Transverse colon (tissue), 4 donors: ENCODE data around the gene CHD8. TPM values are rescaled to one million over a fixed set of nuclear protein-coding genes. Genes with fewer than 3 reads are reported as not detected.

Source experiments
- DNase-seq: peaks from one replicate; pipeline ENCODE4 v3.0.0-alpha.2; 2019
- H3K27ac ChIP-seq, 4 donors: fragments of 200-600 bp; sonication (generic); 2 replicates each; pipeline ENCODE4 v1.5.1; 2016 to 2018; ENCODE audit warnings: inconsistent platforms in 4 of 4
- H3K27me3 ChIP-seq: fragments of 200-600 bp; sonication (generic); 2 replicates; pipeline ENCODE4 v1.5.1; 2017; ENCODE audit warnings: inconsistent platforms
- H3K36me3 ChIP-seq, 4 donors: fragments of 200-600 bp; sonication (generic); 2 replicates each; pipeline ENCODE4 v1.5.1; 2017 to 2019; ENCODE audit warnings: inconsistent platforms in 4 of 4
- H3K4me1 ChIP-seq, 4 donors: fragments of 200-600 bp; sonication (generic); 2 replicates each; pipeline ENCODE4 v1.5.1; 2017 to 2020; ENCODE audit warnings: inconsistent platforms in 4 of 4
- H3K4me3 ChIP-seq, 4 donors: fragments of 200-600 bp; sonication (generic); 1 replicate in 1 of 4; 2 replicates in 3 of 4; pipeline versions ENCODE4 v1.5.1 to v1.6.1; 2017 to 2019; ENCODE audit warnings: inconsistent platforms in 4 of 4
- H3K9me3 ChIP-seq, 2 donors: fragments of 200-600 bp; sonication (generic); 2 replicates each; pipeline ENCODE4 v1.5.1; 2017 to 2019; ENCODE audit warnings: inconsistent platforms in 2 of 2
- CTCF ChIP-seq, 5 experiments: fragments of 200-600 bp in 3 of 5; fragments of 450-650 bp in 2 of 5; sonication (generic) in 3 of 5; IDR thresholded peaks; 1 replicate in 2 of 5; 2 replicates in 3 of 5; pipeline ENCODE4 v1.5.1; 2016 to 2017; ENCODE audit warnings: antibody characterized with exemption in 5 of 5, inconsistent platforms in 3 of 5, mild to moderate bottlenecking in 2 of 5, moderate library complexity in 1 of 5
- EP300 ChIP-seq: sonication (generic); formaldehyde crosslinking; IDR thresholded peaks from one replicate; pipeline ENCODE4 v1.6.1; 2017; ENCODE audit warnings: antibody characterized with exemption, low read depth
- POLR2A ChIP-seq: fragments of 450-650 bp; IDR thresholded peaks from one replicate; pipeline ENCODE4 v1.6.1; 2016; ENCODE audit warnings: antibody characterized with exemption, mild to moderate bottlenecking, moderate library complexity
- POLR2AphosphoS5 ChIP-seq, 3 donors: sonication (generic); formaldehyde crosslinking; IDR thresholded peaks; one replicate each; pipeline ENCODE4 v1.6.1; 2016; ENCODE audit warnings: antibody characterized with exemption in 3 of 3
- WGBS, 2 donors: methylation state at CpG; one replicate each; pipeline ENCODE4 v1.1.5; 2018; ENCODE audit warnings: low coverage in 1 of 2; 5-methylcytosine and 5-hydroxymethylcytosine counted together
- in situ Hi-C, 4 donors: fragments of 200-750 bp; cut with MboI; loops; one replicate each; pipeline versions ENCODE4 v1.15.0 to v1.15.1; 2017; ENCODE audit warnings: low sequenced_read_pairs in 3 of 4, low pct_ligation_motif_present in 1 of 4, low pct_unique_long_range_greater_than_20kb in 1 of 4
- intact Hi-C: fragments of 100-400 bp; cut with DNase I; formaldehyde crosslinking; loops from one replicate; pipeline ENCODE4 v1.15.1; 2023; ENCODE audit warnings: low total_unique reads
- total RNA-seq, 4 donors: library from RNA; depleted of rRNA; stranded (reverse); fragments of >200 nt; gene quantifications; one replicate each; pipeline ENCODE4 v1.1.0, GENCODE V29; 2016

CHD8 gene
- total RNA-seq, 4 donors from 2014 or later: 46.2 to 59.7 (median 50.8) TPM

GRCh38 chr14:21440859-21441258 is 15.1 kb downstream of the CHD8 start:
- Histone ChIP-seq H3K4me1 (peaks cover 0 to 15% (median 13%) of the 10 kb centered on the region in 4 donors), H3K9me3 (no peaks in the 10 kb centered on the region), H3K27ac (no peak overlapping the region), H3K36me3 (no peaks in the 10 kb centered on the region), H3K4me3 (no peak overlapping the region), H3K27me3 (no peaks in the 10 kb centered on the region)
- DNase-seq: no peak
- no peak for TF ChIP-seq POLR2AphosphoS5 (IDR thresholded peaks at IDR 0.05)
- TF ChIP-seq EP300: no peak
- TF ChIP-seq POLR2A: no peak
- TF ChIP-seq CTCF (IDR thresholded peaks at IDR 0.05): no peak
- in situ Hi-C loops: no loop called here
- intact Hi-C loops: no loop called here

- intact Hi-C loops (no loop called here), in situ Hi-C loops (no loop called here)
- WGBS, 2 donors: 4% methylated on average over 17 to 29 of the region's 33 CpGs
These were observed 18.6 kb downstream of the CHD8 start for GRCh38 chr14:21437063-21437901.

GRCh38 chr14:21436567-21437062 is 19.3 kb downstream of the CHD8 start:
- 0 to 2% methylated on average over 5 to 11 of the region's 11 CpGs for WGBS, 2 donors
- Histone ChIP-seq H3K27me3 (no peaks in the 10 kb centered on the region), H3K4me1 (peaks cover 0 to 29% (median 14%) of the 10 kb centered on the region in 4 donors), H3K27ac (peak overlapping the region; percentile 84 to 89 (median 87)), H3K36me3 (peaks cover 0 to 3% (median 1%) of the 10 kb centered on the region in 4 donors), H3K4me3 (peak overlapping the region; percentile 64 to 82 (median 72)), H3K9me3 (no peaks in the 10 kb centered on the region)
- intact Hi-C loops (no loop called here), in situ Hi-C loops (no loop called here)
- no peak for TF ChIP-seq CTCF (IDR thresholded peaks at IDR 0.05)
- no peak for TF ChIP-seq POLR2AphosphoS5 (IDR thresholded peaks at IDR 0.05)
- no peak for TF ChIP-seq POLR2A
- TF ChIP-seq EP300: no peak
- DNase-seq: no peak

More at GRCh38 chr14:21437063-21437901, 18.6 kb downstream of the CHD8 start:
- Histone ChIP-seq H3K4me1 (peaks cover 0 to 29% (median 14%) of the 10 kb centered on the region in 4 donors), H3K4me3 (peak overlapping the region; percentile 64 to 82 (median 72)), H3K36me3 (no peaks in the 10 kb centered on the region), H3K27ac (peak overlapping the region; percentile 84 to 89 (median 87)), H3K27me3 (no peaks in the 10 kb centered on the region), H3K9me3 (no peaks in the 10 kb centered on the region)
- TF ChIP-seq POLR2A (peak; percentile 59), POLR2AphosphoS5 (IDR thresholded peaks at IDR 0.05) (peak; percentile 68 to 87 (median 86)), CTCF (IDR thresholded peaks at IDR 0.05) (no peak)
- DNase-seq: peak; percentile 99

- DNase-seq: no peak
- H3K4me1 ChIP-seq: peaks cover 0 to 16% (median 3%) of the 10 kb centered on the region in 4 donors
- H3K9me3 ChIP-seq: no peaks in the 10 kb centered on the region
- peaks cover 0 to 46% (median 21%) of the 10 kb centered on the region in 4 donors for H3K36me3 ChIP-seq
- H3K4me3 ChIP-seq: no peak overlapping the region
- TF ChIP-seq EP300 (no peak), POLR2AphosphoS5 (IDR thresholded peaks at IDR 0.05) (no peak), POLR2A (no peak), CTCF (IDR thresholded peaks at IDR 0.05) (no peak)
- intact Hi-C loops (no loop called here), in situ Hi-C loops (no loop called here)
- H3K27ac ChIP-seq: no peak overlapping the region
- no peaks in the 10 kb centered on the region for H3K27me3 ChIP-seq
- 96 to 100% methylated on average over 2 of the region's 2 CpGs for WGBS, 2 donors
These were observed 24.8 kb downstream of the CHD8 start for GRCh38 chr14:21431126-21431525.
